NCI-H2107 treated with DMSO at 0.1 percent for 48 hours (cell line): Measurements from ENCODE around the gene GANAB.
A peak's percentile ranks its signal among the peaks of the same experiment; 100 is the strongest.
"Not testable (repeated sequence)": the region's sequence is repeated elsewhere in the genome, so short reads cannot be mapped to it uniquely, and the experiment has no call there.

Experiments
- DNase-seq: peaks from one replicate; lab custom pipeline; 2025; ENCODE audit not compliant: unreplicated experiment; lab: John Stamatoyannopoulos, UW

Gene GANAB

DNA sequence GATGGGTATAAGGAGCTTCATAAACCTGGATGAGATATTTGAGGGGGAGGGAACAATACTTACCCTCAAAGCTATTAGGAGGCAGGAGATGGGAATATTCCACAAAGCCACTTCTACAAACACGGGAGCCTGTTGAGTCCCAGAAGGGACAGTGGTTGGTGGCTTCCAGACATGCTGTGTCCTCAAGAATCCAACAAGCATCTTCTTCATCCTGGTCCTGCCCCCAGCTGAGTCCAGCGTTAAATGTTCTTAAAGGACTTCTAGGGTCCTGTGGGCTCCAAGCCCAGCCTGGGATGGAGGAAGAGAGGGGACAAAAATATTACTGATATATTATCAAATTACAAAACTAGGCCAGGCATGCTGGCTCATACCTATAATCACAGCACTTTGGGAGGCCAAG, 21.0 kb upstream of the GANAB start:
- no peak for DNase-seq

DNA sequence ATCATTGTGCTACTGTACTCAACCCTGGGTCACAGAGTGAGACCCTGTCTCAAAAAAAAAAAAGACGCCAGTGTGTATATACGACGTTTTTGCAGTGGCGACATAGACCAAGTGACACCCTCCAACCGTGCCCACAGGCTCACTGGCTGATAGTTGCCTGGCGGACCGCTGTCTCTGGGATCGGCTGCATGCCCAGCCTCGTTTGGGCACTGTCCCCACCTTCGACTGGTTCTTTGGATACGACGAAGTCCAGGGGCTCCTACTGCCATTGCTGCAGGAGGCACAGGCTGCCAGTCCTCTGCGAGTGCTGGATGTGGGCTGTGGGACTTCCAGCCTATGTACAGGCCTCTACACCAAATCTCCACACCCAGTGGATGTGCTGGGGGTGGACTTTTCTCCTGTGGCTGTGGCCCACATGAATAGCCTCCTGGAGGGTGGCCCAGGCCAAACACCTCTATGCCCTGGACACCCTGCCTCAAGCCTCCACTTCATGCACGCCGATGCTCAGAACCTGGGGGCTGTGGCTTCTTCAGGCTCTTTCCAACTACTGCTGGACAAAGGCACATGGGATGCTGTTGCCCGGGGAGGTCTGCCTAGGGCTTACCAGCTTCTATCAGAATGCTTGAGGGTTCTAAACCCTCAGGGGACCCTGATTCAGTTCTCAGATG, 20.0 kb upstream of the GANAB start:
- DNase-seq, result no peak

- no peak for DNase-seq
Observed at GRCh38 chr11:62665599-62666258, 19.3 kb upstream of the GANAB start.

DNA sequence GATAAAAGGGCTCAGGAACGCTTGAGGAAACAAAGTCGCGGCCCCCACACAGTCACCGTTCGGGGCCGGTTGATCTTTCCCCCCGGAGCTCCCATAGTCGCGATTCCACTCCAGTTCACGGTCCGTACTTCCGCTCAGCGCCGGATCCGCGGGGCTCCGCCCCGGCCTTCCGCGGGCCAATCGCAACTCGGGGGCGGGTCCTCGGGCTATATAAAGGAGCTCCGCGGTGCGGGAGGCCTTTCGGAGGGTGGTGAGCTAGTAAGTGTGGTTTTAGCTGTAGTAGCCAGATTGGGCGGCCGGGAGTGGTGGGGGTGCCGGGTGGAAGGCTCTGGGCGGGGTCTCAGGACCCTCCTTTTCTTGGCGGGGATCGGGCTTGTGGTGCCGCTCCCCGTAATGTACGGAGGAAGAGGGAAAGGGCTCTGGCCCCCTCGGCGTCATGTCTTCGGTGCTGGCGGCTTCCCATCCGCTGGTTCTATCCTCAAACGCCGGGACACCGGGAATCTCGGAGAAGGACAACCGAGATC, 18.7 kb upstream of the GANAB start, which contains the start of the genes C11orf98 and CSKMT:
Gene C11orf98 (minus strand): TSS at position 136 of the 524 bp plus-strand sequence. CDS start 41 bp downstream, at position 95.
Gene CSKMT (plus strand): TSS at position 238 of the 524 bp plus-strand sequence. CDS start 568 bp downstream, outside the sequence.
- DNase-seq, result peak; percentile 78

DNA sequence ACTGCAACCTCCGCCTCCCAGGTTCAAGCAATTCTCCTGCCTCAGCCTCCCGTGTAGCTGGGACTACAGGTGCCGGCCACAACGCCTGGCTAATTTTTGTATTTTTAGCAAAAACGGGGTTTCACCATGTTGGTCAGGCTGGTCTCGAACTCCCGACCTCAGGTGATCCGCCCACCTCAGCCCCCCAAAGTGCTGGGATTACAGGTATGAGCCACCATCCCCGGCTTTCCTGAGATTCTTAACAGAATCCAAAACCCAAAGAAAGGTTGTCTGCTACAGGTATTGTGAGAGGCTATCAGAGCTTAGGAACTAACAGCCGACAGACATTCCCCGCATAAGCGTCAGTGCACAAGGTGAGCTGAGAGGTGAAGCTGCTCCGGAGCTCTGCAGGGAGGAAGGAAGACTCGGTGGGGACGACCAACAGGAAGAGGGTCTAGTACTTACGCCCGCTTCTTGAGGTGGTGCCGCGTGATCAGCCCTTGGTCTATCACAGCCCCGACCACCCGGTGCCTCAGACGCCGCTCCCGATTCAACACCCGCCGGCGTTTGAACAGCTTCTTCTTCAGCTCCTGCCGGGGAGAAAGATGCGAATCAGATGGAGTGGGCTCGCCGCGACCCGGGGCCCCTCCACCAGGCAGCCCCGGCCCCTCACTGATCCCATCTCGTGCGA, 18.1 kb upstream of the GANAB start:
- peak; percentile 41 for DNase-seq

- DNase-seq, result no peak
Observed at GRCh38 chr11:62656796-62657429, 10.5 kb upstream of the GANAB start.

DNA sequence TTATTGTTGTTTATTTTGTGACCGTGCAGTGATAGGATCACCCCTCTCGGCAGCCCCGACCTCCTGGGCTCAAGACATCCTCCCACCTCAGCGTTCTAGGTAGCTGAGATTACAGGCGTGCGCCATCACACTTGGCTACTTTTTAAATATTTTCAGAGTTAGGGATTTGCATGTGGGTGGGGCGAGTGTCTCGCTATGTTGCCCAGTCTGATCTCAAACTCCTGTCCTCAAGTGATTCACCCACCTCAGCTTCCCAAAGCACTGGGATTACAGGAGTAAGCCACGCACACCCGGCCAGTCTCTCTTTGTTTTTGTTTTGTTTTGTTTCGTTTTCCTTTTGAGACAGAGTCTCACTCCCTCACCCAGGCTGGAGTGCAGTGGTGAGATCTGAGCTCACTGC, 7.9 kb upstream of the GANAB start:
- no peak for DNase-seq

- no peak for DNase-seq
Observed at GRCh38 chr11:62652161-62653006, 6.0 kb upstream of the GANAB start.

- not testable (repeated sequence) for DNase-seq
Observed at GRCh38 chr11:62650283-62650682, 3.9 kb upstream of the GANAB start.

- no peak for DNase-seq
Observed at GRCh38 chr11:62649486-62649885, 3.1 kb upstream of the GANAB start.

DNA sequence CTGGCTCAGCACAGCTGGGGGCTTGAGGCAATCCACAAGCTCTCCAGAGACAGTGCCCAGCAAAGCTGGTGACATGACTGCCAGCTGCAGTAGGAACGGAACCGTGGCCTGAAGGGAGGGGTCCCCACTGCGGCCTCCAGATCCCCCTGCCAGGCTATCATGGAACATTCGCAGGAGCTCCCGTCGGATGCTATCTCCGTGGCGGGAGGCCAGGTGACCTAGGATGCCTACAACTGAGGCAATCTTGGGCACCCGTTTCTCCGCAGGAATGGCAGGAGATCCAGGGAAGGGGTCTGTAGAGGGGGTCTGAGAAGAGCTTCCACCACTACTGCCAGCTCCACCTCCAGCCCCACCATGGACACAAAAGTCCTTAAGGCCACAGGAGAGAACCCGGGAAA, 2.6 kb upstream of the GANAB start:
- DNase-seq, result no peak

DNA sequence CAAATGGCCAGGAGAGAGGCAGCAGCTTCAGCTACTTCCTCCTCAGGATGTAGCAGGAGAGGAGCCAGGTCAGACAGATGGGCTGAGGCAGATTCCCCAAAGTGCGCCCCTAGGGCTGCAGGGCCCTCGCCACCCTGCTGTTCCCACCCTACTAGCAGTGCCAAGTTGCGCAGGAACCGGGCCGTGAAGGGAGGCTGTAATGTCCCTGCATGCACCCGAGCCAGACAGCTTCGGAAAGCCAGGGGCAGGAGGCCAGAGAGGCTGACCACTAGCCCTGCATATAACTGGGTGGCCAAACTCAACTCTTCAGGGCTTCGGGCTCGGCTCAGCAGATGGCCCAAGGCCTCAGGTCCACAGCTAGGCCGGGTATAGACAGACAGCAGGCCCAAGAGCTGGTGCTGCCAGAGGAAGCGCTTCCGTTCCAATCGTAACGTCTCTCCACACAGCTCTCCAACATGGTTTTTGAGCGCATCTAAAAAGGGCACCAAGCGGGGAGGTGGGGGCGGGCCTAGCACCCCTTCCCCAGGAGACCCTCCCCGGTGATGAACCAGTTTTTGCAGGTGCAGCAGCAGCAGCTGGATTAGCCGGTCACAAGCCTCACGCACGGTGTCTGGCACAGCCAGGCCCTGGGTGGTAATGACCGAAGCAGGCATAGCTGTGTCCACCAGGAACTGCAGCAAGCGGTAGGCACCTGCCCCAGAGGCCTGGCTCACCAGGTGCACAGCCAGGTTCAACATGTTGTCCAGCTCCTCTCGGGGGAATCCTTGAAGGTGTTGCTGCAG, 2.0 kb upstream of the GANAB start:
- no peak for DNase-seq

- no peak for DNase-seq
Observed at GRCh38 chr11:62647609-62648005, 1.2 kb upstream of the GANAB start.

GRCh38 chr11:62646825-62647608, 604 bp upstream of the GANAB start:
- DNase-seq, result no peak

GRCh38 chr11:62645671-62645945, 805 bp downstream of the GANAB start:
- no peak for DNase-seq

DNA sequence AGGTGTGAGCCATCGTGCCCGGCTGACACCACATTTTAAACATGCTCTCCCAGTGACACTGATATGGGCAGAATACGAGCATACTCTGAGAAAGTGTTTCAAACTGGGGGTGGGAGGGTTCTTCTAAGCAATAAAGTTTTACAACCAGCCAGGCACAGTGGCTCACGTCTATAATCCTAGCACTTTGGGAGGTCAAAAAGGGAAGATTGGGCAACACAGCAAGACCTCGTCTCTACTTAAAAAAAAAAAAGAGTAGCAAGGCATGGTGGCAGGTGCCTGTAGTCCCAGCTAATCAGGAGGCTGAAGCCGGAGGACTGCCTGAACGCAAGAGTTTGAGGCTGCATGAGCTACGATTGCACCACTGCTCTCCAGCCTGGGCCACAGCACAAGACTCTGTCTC, 2.2 kb downstream of the GANAB start:
- no peak for DNase-seq

- DNase-seq, result no peak
Observed at GRCh38 chr11:62632492-62632891, 13.9 kb downstream of the GANAB start.

DNA sequence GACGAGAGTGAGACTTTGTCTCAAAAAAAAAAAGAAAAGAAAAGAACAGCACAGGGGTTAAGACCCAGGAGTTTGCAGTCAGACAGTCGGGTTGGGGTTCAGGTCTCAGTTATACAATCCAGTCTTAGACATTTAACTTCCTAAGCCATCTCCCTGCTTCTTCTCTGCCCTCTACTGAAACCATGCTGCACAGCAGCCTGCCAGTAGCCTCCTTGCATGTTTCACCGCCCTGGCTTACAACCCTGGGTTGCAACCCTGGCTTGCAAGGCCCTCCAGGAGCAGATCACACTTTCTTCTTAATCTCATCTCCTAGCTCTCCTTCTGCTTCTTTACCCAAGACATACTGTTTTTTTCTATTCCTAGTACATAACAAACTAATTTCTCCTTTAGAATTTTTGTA, 18.7 kb downstream of the GANAB start:
- no peak for DNase-seq

DNA sequence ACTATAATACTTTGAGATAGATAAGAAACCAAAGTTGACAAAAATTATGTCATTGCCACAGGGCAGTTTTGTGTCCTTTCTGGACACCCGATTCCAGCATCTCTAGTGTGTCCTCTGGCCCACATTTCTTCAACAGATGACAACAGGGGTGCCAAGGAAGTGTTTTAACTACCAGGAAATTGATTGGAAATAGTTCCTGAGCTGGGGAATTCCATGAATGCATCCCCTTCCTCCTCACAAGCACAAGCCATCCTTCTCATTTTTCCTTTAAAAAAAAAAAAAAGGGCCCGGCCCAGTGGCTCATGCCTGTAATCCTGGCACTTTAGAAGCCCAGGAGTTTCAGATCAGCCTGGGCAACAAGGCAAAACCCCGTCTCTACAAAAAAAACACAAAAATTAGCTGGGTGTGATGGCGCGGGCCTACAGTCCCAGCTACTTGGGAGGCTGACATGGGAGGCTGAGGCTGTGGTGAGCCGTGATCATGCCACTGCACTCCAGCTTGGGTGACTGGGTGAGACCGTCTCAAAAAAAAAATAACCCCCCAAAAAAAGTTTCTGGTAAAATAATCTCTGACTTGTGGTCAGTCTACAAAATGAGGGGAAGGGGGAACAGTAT, 23.8 kb downstream of the GANAB start:
- no peak for DNase-seq
